Activated T-cell treated with anti-CD3 and anti-CD28 coated beads for 4 hours (primary cell): ENCODE results near the gene ITGB8.
"Not testable (repeated sequence)": the region's sequence is repeated elsewhere in the genome, so short reads cannot be mapped to it uniquely, and the experiment has no call there.

Experiments
- DNase-seq: peaks from one replicate; pipeline ENCODE4 v3.0.0-alpha.2; 2020

Gene ITGB8

DNA sequence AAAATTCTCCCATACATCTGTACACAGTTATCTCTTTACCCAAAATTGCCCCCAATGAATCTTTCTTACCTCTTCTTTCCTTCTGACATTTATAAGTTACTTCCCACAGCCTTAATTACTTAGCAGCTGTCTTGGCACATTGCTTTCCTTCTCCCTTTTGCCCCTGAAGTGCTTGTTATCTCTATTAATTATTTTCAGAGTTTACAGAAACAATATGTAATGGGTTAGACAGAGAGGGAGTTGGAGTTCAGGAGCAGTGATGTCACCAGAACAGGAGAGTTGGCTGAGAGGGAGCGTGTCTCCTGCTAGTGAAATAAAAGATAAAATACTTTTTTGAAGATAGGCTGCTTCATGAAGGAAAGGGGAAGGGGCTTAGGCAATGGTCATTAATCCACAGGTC lies 57.4 kb downstream of the ITGB8 start:
- no peak for DNase-seq

DNA sequence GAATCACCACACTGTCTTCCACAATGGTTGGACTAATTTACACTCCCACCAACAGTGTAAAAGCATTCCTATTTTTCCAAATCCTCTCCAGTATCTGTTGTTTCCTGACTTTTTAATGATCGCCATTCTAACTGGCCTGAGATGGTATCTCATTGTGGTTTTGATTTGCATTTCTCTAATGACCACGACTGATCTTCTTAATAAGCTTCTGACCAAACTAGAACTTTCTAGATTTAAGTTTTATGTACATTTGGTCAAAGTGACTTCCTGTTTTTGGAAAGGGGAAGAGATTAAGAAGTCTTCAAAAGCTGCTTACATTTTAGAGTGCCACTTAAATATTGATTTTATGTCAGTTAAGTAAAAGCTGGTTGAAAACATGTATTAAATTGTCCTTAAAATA lies 58.5 kb downstream of the ITGB8 start:
- not testable (repeated sequence) for DNase-seq

DNA sequence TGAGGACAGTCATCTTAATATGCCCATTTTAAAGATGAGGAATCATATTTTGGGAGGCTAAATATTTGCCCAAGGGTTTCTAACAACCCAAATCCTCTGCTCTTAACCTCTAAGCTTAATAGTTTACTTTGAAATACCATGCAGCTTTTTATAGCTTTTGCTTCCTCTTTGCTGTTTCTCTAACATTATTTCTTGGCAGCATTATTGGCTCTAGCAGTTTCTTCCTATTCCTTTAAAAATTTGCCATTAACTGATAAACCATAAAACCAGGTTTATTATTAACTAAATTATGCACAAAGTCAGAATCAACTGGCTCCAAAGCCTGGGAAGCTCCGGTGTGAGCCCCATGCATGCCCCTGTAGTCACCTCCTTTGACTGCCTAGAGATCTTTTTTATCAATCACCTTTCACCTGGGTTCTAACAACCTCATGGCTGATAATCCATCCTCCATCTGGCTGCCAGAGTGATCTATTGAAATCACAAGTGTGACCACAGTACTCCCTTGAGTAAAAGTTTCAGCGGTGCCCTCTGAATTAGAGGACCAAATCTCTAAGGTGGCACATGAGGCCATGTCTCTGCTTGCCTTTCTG lies 62.4 kb downstream of the ITGB8 start:
- DNase-seq: no peak

DNA sequence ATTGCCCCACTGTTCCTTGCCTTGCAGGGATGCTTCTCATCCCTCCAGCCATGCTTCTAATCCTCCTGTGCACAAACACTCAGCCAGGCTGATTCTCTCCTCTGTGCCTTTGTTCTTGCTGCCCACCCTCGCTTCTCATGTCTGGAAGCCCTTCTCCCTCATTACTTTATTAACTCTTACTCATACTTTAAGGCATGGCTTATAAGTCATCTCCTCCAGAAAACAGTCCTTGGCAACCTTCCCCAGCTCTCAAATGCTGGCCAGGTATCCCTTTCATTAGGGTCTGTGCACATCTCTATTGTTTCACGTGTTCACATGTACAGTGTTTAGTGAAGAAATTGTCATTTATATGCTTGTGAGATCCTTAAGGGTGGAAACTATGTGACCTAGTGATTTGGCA lies 62.9 kb downstream of the ITGB8 start:
- no peak for DNase-seq

GRCh38 chr7:20394284-20394683 lies 63.6 kb downstream of the ITGB8 start:
- no peak for DNase-seq

GRCh38 chr7:20395104-20395503 lies 64.4 kb downstream of the ITGB8 start:
- DNase-seq: no peak

- no peak for DNase-seq
These were observed 64.8 kb downstream of the ITGB8 start for GRCh38 chr7:20395511-20395910.

- DNase-seq: no peak
These were observed 68.8 kb downstream of the ITGB8 start for GRCh38 chr7:20399521-20399920.

DNA sequence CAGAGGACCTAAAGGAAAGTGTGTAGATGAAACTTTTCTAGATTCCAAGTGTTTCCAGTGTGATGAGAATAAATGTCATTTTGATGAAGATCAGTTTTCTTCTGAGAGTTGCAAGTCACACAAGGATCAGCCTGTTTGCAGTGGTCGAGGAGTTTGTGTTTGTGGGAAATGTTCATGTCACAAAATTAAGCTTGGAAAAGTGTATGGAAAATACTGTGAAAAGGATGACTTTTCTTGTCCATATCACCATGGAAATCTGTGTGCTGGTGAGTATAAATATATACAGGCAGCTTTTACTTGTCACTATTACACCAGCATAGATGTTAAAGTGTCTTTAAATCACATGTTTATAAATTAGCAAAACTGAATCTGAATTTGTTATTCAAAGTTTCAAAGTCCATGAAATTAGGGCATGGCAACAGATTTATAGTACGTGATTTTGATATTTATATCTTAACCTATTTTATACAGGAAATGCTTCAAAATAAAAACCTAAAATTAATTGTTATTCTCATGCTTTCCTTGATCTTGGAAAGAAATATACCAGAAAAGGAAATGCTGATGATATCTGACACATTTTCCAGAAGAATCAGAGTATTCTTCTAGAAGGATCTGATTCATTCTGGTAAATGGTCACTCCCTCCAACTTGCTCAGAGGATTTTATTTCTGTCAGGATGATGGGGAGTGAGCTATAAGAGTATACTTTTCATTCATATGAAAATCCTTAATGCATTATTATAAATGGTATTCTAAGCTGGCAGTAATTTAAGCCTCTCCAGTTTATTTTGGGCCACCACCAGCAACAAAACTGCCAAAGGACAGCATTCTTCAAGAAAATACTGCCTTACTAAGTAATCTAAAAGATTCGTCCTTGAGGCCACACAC lies 71.4 kb downstream of the ITGB8 start:
- no peak for DNase-seq

- no peak for DNase-seq
These were observed 72.1 kb downstream of the ITGB8 start for GRCh38 chr7:20402747-20403230.

- DNase-seq: no peak
These were observed 72.6 kb downstream of the ITGB8 start for GRCh38 chr7:20403331-20403730.

DNA sequence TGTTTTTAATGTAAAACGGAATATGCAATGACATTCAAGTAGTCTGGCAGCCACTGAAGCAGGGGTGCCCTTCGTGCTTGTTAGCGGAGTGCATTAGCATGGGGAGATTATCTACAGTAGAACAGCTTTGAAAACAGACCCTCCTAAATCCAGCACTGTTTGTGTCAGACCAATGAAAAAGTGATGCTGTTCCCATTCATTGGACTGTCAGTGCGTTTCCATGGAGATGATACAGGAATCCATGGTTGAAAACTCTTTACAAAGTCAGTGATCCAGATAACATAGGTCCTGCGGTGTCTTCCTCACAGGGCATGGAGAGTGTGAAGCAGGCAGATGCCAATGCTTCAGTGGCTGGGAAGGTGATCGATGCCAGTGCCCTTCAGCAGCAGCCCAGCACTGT lies 73.6 kb downstream of the ITGB8 start:
- no peak for DNase-seq

- DNase-seq: no peak
These were observed 77.1 kb downstream of the ITGB8 start for GRCh38 chr7:20407585-20408466.

GRCh38 chr7:20408467-20408826 lies 77.7 kb downstream of the ITGB8 start:
- no peak for DNase-seq

- no peak for DNase-seq
These were observed 79.3 kb downstream of the ITGB8 start for GRCh38 chr7:20409961-20410360.

DNA sequence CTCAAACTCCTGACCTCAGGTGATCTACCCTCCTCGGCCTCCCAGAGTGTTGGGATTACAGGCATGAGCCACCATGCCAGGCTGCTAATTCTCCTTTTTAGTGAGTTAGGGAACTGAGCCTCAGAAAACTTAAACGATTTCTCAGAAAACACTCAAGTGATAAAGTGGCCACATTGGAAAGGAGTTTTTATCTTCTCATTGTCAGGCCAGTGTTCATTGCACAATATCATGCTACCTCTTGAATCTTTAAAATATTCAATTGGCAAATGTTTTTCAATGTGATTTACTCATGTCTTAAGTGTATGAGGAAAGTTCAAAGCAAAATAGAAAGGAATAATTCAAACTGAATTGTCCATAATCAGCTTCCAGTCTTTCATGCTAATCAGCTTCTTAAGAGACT lies 80.7 kb downstream of the ITGB8 start:
- DNase-seq: no peak

DNA sequence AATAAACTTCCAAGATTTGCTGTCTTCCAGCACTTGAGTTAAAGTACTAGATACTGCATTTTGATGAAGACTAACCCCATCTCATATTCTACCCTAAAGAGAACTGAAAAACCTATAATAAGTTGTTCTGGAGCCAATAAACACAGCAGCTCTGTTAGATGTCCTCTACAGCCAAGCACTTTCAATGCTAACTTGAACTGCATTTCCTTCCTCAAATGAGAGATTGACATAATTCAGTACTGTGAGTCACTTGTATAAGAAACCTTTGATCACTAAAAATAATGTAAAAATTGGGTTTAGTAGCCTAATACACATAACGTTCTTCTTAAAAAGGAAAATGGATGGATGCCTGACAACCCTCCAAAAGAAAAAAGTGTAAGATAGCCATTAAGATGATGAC lies 81.3 kb downstream of the ITGB8 start:
- DNase-seq: no peak

- no peak for DNase-seq
These were observed 86.6 kb downstream of the ITGB8 start for GRCh38 chr7:20417260-20417659.

- no peak for DNase-seq
These were observed 87.1 kb downstream of the ITGB8 start for GRCh38 chr7:20417675-20418382.

DNA sequence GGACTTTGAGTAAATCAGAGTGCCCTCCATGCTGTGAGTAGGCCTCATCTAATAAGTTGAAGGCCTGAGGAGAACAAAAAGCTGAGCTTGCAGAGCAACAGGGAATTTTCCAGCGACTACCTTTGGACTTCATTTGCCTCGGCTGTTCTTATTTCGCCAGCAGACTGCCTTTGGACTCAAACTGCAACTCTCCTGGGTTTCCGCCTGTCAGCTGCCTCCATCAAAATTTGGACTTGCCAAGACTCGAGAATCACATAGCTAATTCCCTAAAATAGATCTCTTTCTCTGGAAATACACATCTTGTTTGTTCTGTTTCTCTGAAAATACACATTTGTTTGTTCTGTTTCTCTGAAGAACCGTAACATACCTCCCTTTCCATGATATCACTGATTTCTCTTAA lies 93.8 kb downstream of the ITGB8 start:
- DNase-seq: no peak

DNA sequence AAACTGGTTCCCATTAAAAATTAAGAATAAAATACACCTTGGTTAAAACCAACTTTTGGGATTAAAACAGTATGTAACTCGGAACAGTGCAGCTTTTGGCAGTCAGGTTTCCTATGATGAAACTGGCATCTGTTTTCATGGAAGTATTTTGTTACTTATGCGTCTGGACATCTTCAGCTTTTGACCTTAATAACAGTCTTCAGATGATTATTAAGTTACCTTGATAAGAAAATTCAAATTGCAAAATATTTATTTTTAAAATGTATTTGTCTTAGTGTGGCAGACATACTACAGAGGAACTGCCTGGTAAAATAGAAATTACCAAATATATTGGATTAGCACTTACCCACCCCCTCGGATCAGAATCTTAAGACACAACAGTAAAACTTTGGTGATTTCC lies 100.0 kb downstream of the ITGB8 start:
- DNase-seq: no peak

DNA sequence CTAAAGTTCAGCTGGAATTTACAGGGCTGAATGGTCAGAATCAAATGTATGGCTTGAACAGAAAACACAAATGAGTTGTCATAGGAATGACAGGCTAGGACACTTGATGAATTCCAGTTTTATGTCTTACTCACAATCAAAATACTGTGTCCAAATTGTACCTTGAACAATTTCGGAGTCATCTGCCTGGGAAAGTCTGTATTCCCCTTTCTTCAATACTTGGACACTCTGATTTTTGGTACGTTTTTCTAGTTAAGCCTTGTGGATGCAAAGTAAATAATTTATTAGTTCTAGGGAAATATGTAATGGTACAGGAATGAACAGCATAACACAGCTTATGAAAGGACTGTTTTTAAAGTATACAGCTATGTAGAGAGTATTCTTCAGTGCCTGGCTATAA lies 100.4 kb downstream of the ITGB8 start:
- DNase-seq: no peak

DNA sequence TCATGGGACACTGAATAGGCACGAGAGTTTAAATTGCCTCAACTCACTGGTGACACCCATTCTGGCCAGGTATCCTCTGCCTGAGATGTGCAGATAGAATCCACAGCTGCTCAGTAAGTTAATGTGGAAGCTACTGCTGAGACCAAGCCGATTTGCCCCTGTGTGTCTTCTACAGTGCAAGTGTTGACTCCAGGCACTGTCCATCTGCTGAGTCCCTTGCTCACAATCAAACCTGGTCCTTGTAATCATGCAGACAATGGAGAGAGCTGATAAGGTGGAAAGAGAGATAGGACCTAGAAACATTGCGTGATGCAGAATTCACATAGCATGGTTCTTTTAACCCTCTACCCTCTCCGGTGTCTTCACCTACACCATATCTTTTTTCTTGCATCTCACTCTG lies 101.4 kb downstream of the ITGB8 start:
- DNase-seq: no peak
